SK-N-MC (cell line): ENCODE measurements around the gene PRODH.
"Not testable (repeated sequence)": the region's sequence is repeated elsewhere in the genome, so short reads cannot be mapped to it uniquely, and the experiment has no call there.

Source experiments
- DNase-seq: peaks from one replicate; pipeline ENCODE4 v3.0.0-alpha.2; 2011; ENCODE audit warnings: low read depth, low spot score
- H3K27ac ChIP-seq: fragments of 200-600 bp; sonication (generic); 2 replicates; pipeline ENCODE4 v1.5.1; 2016; ENCODE audit warnings: mixed run types
- H3K36me3 ChIP-seq: fragments of 200-600 bp; sonication (generic); 2 replicates; pipeline ENCODE4 v1.6.1; 2017; ENCODE audit warnings: antibody characterized with exemption, low read length, mixed read lengths; ENCODE audit not compliant: insufficient read depth
- H3K4me3 ChIP-seq: fragments of 200-600 bp; sonication (generic); 2 replicates; pipeline ENCODE4 v1.5.1; 2016
- H3K9ac ChIP-seq: fragments of 200-600 bp; sonication (generic); 2 replicates; pipeline ENCODE4 v1.8.0; 2017; ENCODE audit warnings: mixed run types, mixed read lengths; ENCODE audit not compliant: insufficient read length
- H3K9me3 ChIP-seq: fragments of 200-600 bp; sonication (generic); 2 replicates; pipeline ENCODE4 v1.6.1; 2017; ENCODE audit warnings: low read depth, mild to moderate bottlenecking, antibody characterized with exemption, low read length, moderate library complexity, mixed read lengths
- EZH2 ChIP-seq: fragments of 200-600 bp; sonication (generic); IDR thresholded peaks from one replicate; pipeline ENCODE4 v1.6.1; 2017; ENCODE audit warnings: antibody characterized with exemption
- FOXP2 ChIP-seq: optimal IDR thresholded peaks from 2 replicates; pipeline ENCODE3; 2011; ENCODE audit warnings: mild to moderate bottlenecking, moderate library complexity; ENCODE audit not compliant: insufficient read depth; ENCODE audit errors: extremely low read length, control extremely low read depth
- POLR2AphosphoS5 ChIP-seq: IDR thresholded peaks from 2 replicates; pipeline ENCODE4 v1.6.1; 2012; ENCODE audit warnings: mild to moderate bottlenecking, low read depth, low read length, borderline replicate concordance

PRODH gene

GRCh38 chr22:18970176-18970947 is 34.3 kb upstream of the PRODH start:
- DNase-seq = no peak
- Histone ChIP-seq H3K4me3 (peak overlapping the region; percentile 61), H3K9me3 (no peaks in the 10 kb centered on the region), H3K27ac (no peak overlapping the region), H3K36me3 (no peaks in the 10 kb centered on the region), H3K9ac (no peak overlapping the region)
- TF ChIP-seq FOXP2 (no peak), EZH2 (no peak), POLR2AphosphoS5 (no peak)

GRCh38 chr22:18969158-18969942 is 33.3 kb upstream of the PRODH start:
- not testable (repeated sequence) for H3K36me3 ChIP-seq, H3K4me3 ChIP-seq, H3K9ac ChIP-seq, H3K27ac ChIP-seq, DNase-seq, H3K9me3 ChIP-seq

DNA sequence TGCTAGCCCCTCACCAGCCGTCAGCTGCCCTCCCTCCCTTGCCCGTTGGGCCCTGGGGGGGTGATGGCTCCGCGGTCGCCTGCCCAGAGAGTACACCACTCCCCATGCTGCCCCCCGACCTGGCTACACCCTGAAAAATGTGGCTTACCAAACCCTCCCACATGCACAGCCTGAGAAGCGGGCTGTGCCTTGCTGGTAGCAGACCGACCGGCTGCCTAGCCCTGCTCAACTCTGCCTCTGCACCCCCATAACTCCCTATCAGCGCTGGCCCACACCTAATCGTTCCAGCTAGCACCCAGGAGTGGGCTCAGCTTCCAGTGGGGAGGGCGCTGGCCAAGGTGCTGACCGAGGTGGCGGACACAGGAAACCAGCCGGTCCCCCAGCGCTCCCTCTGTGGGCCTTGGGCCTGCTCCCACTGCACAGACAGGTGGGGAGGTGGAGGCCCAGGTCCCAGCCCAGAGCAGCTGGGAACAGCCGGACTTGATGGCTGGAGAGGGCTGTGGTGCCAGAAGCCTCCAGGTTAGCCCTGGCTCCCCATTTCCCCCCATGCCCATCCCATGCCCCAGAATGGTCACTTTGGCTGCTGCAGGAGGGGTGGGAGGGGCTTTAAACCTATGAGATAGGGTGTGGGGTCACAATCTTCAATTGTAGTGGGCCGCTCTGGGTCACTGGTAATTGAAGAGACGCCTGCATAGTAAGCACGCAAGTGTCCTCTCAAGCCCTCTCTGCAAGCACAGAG is 32.1 kb upstream of the PRODH start:
- H3K9me3 ChIP-seq = no peaks in the 10 kb centered on the region
- TF ChIP-seq POLR2AphosphoS5 = no peak
- no peak for TF ChIP-seq FOXP2
- TF ChIP-seq EZH2 = no peak
- DNase-seq = no peak

DNA sequence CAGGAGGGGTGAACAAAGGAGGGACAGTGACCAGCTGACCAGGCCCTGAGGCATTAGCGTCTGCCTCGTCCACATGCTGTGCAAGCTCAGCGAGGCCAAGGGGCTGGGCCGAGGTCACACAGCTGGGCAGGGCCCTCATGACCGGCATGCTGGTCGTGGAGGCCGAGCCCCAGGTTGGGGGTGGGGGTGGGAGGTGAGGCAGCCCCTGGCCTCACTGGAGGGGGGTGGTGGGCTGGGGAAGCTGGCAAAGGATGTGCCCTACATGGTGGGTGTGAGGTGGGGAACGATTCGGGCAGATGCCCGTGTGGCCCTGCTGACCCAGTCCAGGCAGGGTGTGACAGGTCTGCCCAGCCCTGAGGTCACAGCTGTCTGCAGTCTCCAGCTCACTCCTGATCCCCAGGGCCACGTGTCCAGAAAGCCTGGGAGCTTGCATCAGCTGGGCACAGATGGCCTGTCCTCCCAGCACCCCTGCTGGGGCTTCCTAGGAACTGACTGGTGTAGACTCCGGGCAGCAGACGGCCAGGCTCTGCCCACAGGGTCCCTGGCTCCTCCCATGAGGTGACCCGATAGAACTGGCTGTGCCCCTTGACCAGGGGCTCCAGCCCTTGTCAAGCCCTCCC is 31.4 kb upstream of the PRODH start:
- H3K9ac ChIP-seq, DNase-seq, H3K4me3 ChIP-seq: not testable (repeated sequence)

More for the DNA sequence above, 32.1 kb upstream of the PRODH start:
- Histone ChIP-seq H3K9ac (no peak overlapping the region), H3K27ac (no peak overlapping the region), H3K36me3 (no peaks in the 10 kb centered on the region), H3K4me3 (no peak overlapping the region)

DNA sequence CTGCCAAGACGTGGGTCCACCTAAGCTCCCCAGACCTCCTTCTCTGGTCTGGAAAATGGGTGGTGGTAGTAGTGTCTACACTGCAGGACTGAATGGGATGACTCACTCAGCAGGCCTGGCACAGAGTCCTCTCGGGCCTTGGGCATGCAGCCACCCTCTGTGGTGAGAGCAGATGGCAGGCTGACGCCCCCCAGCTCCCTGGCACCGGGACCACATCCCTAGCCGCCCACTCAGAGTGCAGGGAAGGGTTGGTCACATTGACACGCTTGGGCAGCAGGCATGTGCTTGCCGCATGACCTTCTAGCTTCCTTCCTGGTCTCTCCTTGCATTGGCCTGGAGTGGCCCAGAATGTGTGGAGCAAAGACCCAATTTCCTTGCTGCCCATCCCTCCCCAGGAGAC is 30.7 kb upstream of the PRODH start:
- TF ChIP-seq EZH2 (no peak), POLR2AphosphoS5 (no peak)
- no peak for DNase-seq
- H3K4me3 ChIP-seq = no peak overlapping the region

More for the DNA sequence above, 31.4 kb upstream of the PRODH start:
- not testable (repeated sequence) for H3K9me3 ChIP-seq, H3K36me3 ChIP-seq, H3K27ac ChIP-seq

DNA sequence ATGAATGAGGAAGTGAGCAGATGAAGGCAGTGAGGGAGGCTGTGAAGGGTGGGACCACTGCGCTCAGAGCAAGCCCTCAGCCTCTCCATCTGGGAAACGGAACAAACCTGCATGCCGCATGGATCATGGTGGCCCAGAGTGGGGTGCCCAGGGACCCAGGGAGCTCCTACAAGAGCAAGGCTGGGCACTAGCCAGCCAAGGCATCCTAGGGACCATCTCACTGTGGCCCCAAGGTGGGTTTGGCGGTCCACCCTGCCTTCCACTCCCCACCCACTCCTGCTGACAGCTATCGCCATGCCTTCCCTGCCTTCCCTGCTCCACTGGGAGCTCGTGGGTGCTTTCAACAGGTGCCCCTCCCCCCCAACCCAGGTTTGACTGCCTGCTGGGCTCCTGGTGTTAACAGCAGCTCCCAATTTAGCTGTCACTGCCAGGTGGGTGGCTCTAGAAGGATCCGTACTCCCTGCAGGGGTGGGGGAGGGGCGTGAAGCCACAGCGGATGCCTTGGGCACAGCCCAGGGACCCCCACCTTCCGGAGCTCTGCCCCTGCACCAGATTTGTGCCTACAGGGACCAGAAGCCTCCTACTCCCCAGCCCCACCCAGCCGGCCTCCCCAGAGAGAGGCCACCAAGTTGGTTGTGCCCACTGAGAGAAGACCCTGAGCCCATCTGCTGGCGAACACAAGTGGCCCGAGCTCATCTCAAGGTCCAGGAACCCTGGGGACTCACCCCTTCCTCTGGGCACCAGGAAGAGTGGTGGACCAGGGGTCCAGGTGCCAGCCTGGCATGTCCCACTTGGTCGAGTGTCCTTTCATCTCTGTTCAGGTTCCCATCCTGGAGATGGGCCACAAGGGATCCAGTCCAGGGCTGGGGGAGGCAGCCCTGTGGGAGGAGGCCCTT is 29.7 kb upstream of the PRODH start:
- no peaks in the 10 kb centered on the region for H3K9me3 ChIP-seq
- H3K4me3 ChIP-seq = no peak overlapping the region
- no peak overlapping the region for H3K9ac ChIP-seq
- H3K36me3 ChIP-seq = no peaks in the 10 kb centered on the region
- TF ChIP-seq FOXP2 = no peak
- TF ChIP-seq EZH2 = no peak
- TF ChIP-seq POLR2AphosphoS5 = no peak
- no peak for DNase-seq
- H3K27ac ChIP-seq = no peak overlapping the region

More for the DNA sequence above, 30.7 kb upstream of the PRODH start:
- Histone ChIP-seq H3K9me3 (no peaks in the 10 kb centered on the region), H3K27ac (no peak overlapping the region), H3K9ac (no peak overlapping the region), H3K36me3 (no peaks in the 10 kb centered on the region)

DNA sequence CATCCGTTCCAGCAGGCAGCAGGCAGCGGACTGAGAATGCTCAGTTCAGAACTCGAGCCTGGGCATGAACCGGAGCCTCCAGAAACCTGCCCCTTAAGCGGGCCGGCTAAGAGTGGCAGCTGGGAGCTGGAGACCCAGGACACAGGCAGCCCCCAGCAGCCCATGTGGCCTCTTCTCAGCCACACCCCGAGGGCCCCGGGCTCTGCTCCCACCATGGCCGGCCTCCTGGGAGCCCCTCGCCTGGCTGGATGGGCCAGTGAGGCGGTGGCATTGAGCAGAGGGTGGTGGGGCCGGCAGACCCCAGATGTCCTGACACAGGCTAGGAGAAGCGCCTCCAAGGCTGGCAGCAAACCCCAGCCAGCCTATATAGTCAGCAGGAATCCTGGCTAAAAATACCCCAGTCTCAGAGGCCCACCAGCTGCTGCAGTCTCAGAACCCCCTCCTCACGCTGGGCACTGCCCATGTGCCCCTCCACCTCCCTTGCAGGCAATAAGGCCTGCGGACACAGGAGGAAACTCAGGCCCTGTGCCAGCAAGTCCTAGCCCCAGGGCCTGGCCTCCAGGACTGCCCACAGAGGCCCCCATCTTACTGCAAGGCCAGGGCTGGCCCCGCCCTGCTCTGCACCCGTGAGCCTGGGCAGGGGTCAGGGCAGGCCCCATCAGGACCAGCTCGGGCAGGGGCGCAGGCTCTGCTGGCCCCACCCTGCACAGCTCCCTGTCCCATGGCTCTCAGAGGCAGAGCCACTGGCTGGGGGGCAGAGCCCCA is 28.6 kb upstream of the PRODH start:
- not testable (repeated sequence) for H3K4me3 ChIP-seq, H3K36me3 ChIP-seq, H3K27ac ChIP-seq, DNase-seq, H3K9ac ChIP-seq, H3K9me3 ChIP-seq

DNA sequence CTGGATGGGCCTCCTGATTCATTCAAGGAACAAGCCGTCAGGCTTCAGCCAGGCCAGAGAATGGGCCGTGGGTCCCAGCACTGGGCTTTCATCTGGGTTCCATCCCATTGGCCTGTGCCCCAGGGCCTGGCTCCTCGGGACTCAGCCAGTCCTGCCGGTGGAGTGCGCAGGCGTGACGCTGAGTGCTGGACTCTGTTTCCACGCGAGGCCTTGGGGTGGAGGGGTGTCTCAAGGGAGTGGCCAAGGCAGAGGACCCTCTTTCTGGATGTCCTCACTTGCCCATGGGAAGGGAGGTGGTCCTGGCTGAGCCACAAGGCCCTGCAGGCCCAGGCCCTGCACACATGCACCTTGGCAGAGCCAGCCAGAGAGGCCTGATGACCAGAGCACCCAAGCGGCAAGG is 28.0 kb upstream of the PRODH start:
- H3K27ac ChIP-seq, H3K36me3 ChIP-seq, H3K4me3 ChIP-seq, H3K9ac ChIP-seq, DNase-seq, H3K9me3 ChIP-seq: not testable (repeated sequence)
